NOMO-1 (cell line): ENCODE results near the gene ALS2CL.
A peak's percentile ranks its signal among the peaks of the same experiment; 100 is the strongest.

Source experiments
- DNase-seq, 2 experiments: peaks; one replicate each; lab custom pipeline; 2025; ENCODE audit not compliant: unreplicated experiment in 2 of 2; lab: John Stamatoyannopoulos, UW

Gene ALS2CL

GRCh38 chr3:46643701-46644100 lies 49.8 kb downstream of the ALS2CL start:
- no peak for DNase-seq

- DNase-seq, result peak in 1 of 2 experiments; percentile 49
These were observed 50.5 kb downstream of the ALS2CL start for GRCh38 chr3:46642971-46643370.

GRCh38 chr3:46640927-46641326 lies 52.6 kb downstream of the ALS2CL start:
- DNase-seq, result peak in 1 of 2 experiments; percentile 10

- no peak for DNase-seq
These were observed 54.3 kb downstream of the ALS2CL start for GRCh38 chr3:46639221-46639620.

- DNase-seq, result peak in 1 of 2 experiments; percentile 1
These were observed 58.6 kb downstream of the ALS2CL start for GRCh38 chr3:46634856-46635255.

GRCh38 chr3:46632792-46633191 lies 60.7 kb downstream of the ALS2CL start:
- no peak for DNase-seq

- peak; percentile 70 to 90 for DNase-seq
These were observed 63.6 kb downstream of the ALS2CL start for GRCh38 chr3:46629551-46630517.

GRCh38 chr3:46628901-46629369 lies 64.5 kb downstream of the ALS2CL start:
- DNase-seq, result no peak

GRCh38 chr3:46627078-46627477 lies 66.4 kb downstream of the ALS2CL start:
- DNase-seq, result no peak

- no peak for DNase-seq
These were observed 67.4 kb downstream of the ALS2CL start for GRCh38 chr3:46626039-46626438.

- no peak for DNase-seq
These were observed 68.4 kb downstream of the ALS2CL start for GRCh38 chr3:46624975-46625490.

GRCh38 chr3:46624533-46624932 lies 68.9 kb downstream of the ALS2CL start:
- no peak for DNase-seq

- DNase-seq, result no peak
These were observed 73.4 kb downstream of the ALS2CL start for GRCh38 chr3:46619845-46620778.
